NCI-H510A treated with DMSO at 0.1 percent for 48 hours (cell line): ENCODE data around the gene SLC38A2.

Source experiments
- DNase-seq: peaks from one replicate; lab custom pipeline; 2025; lab: John Stamatoyannopoulos, UW

Gene SLC38A2

GRCh38 chr12:46374711-46375110 is 2.1 kb upstream of the SLC38A2 start:
- no peak for DNase-seq

DNA sequence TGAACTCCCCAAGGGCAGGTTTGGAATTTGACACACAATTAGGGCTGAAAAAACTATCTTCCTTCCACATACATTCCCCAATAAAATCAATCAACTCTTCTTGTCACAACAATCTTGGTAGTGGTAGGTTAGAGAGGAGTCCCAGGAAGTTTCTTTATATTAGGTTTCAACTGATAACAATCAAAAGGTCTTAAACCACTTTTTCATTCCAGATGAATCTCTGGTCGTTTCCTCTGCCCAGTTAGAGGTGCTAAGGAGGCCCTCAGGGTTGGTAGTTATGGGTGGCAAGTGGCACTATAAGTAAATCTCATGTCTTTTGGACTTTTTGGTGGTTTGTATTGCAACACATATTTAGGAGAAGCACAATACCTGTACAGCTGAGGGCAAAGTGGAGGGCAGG is 1.7 kb upstream of the SLC38A2 start:
- no peak for DNase-seq

- peak; percentile 46 for DNase-seq
These were observed 1.0 kb upstream of the SLC38A2 start for GRCh38 chr12:46373301-46374296.

DNA sequence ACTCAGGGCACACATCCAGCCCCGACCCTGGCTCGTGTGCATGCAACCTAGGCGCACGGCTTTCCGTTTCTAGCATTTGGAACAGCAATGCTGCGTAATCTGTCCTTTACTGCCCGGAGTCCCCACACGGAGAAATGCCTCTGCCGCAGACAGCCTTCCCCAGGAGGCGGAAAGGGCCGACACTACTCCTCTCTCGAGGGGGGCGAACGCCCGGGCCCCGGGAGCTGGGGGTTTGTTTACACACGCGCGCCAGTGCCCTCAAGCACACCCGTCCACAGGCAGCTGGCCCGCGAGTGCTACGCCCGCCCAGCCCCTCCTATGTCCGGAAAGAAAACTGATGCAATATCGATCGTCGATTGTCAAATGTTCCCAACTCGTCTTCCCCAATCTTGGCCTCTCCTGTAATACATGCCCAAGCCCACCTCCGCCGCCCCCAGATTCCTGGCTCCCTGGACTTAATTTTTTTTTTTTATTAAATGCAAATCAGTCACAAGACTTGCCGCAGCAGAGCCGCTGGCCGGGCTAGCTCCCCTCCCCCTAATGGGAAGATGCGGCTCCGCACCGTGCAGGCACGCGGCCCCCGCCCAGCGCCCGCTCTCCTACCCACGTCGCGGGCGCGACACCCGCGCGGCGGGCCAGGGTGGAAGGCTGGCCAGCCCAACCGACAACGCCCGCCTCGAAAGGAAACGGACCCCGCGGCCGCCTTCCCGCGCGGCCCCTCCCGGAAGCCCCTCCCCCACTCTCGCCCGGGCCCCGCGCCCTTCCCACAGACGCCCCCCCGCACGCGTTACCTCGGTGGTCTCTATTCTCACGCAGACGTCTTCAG is 642 bp downstream of the SLC38A2 start:
- DNase-seq: peak; percentile 65

- DNase-seq: peak; percentile 71
These were observed 1.5 kb downstream of the SLC38A2 start for GRCh38 chr12:46370792-46371717.

DNA sequence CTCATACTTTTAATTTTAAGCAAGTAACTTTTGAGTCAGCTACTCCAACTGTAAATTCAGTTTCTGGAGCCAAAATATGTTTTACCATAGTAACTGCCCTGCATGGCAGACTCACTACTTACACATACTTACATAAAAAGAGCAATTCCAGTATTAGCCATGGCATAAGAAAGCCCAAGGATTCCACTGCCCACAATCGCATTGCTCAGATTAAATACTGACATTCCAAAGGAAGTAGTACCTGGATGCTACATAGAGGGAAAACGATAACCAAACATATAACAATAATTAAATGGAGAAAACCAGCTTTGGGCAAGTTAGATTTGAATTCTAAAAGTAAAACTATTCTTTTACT is 2.2 kb downstream of the SLC38A2 start:
- DNase-seq: no peak

DNA sequence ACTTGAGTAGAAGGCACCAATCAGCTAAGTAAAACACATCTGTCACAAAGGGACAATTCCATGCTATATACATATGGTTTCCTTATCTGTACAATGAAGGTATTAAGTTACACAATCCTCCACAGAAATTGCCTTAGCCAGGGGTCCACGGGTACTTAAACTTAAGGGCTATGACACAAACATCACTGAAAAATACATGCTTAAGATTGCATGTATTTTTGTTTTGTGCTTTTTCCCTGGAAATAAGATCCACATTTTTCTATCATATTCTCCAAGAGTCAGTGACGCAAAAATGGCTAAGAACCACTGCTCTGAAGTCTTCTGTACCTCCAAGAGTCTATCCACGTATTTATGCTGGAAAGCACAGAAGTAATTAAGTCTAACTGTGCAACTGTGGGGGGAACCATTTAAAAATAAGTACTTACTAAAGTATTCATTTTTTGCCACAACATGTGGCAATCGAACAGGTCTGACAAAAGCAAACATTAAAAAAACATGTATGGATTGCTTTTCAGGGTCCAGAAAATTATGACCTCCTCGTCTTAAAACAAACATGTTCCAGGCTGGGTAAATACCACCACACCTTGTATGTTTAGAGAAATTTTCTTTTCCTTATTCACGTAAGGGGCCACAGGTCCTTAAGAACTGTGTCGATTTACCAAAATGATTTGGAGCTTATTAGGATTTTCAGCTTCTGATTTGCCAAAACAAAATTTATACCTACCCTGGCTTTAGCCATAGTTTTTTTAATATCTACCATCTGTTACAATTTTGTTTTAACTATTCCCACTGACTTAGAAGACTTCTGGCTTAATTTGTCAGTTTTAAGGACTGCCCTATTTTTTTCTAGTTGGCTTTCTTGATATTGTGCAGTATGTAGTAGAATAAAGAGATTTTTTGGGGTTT is 2.8 kb downstream of the SLC38A2 start:
- no peak for DNase-seq

- DNase-seq: no peak
These were observed 3.5 kb downstream of the SLC38A2 start for GRCh38 chr12:46369095-46369473.

DNA sequence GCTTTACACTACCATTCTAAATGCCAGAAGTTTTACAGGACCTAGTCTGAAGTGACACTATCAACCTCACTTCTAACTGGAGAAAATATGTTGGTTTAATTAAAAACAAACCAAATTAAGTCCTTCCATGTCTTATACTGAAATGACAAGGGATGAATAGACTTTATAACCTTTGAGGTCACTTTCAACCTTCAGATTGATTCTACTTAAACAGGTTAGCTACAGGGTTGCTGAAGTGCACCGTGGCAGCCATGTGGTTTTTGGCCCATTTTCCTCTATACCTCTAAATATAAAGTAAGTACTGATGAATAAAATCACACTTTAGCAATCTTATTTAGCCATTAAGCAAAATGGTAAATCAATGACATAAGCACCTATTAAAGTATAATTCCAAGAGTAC is 3.9 kb downstream of the SLC38A2 start:
- no peak for DNase-seq

DNA sequence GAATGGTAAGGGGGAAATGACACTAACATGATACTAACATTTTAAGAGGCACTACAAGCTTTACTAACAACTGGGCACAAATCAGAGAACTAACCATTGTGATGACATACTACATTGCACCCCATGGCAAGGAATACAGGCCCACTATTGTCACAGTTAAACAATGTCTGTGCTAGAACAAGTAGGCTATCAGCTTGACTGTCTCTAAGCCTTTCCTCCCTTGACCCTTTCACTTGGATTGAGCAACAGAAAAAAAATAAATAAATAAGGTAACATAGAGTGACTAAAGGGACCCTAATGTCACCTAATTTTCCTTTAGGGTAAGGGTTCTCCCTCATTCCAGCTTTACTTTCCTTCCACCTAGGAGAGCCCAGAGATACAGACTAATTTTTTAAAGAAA is 4.4 kb downstream of the SLC38A2 start:
- DNase-seq: no peak

- no peak for DNase-seq
These were observed 5.1 kb downstream of the SLC38A2 start for GRCh38 chr12:46367351-46368029.

GRCh38 chr12:46366771-46367170 is 5.8 kb downstream of the SLC38A2 start:
- no peak for DNase-seq

GRCh38 chr12:46365951-46366379 is 6.6 kb downstream of the SLC38A2 start:
- DNase-seq: no peak

- DNase-seq: no peak
These were observed 7.6 kb downstream of the SLC38A2 start for GRCh38 chr12:46364777-46365580.

- DNase-seq: no peak
These were observed 8.3 kb downstream of the SLC38A2 start for GRCh38 chr12:46364300-46364696.

- no peak for DNase-seq
These were observed 8.8 kb downstream of the SLC38A2 start for GRCh38 chr12:46363582-46364299.

DNA sequence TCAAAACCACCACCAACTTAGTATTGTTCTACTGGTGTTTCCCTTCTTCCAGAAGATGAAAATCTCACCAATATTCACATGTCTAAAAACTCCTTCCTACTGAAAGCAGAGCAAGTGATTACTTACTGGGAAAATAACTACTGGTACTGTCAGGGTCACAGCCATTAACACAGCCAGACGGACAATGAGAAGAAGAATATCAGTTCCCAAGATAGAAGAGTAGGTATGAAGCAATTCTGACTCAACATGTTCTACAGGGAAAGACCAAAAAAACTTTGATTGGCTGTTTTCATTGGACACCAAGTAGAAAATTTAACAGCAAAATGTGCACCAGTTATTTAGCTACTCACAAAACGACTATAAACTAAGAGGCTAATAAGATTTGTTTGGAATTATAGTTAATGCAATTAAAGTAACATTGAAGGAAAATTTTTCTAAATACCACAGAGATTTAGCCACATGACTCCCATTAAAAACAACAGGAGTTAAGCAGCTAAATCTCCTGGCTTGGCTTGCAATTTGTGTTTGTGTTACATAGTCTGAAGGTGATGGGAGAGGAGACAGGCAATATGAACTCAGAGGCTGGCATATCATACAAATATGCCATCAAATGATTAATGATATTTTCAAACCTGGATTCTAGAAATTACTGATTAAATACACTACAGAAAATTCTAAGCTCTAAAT is 9.5 kb downstream of the SLC38A2 start:
- no peak for DNase-seq

GRCh38 chr12:46361667-46362034 is 10.9 kb downstream of the SLC38A2 start:
- DNase-seq: no peak
